Epidermal melanocyte (primary cell): Measurements from ENCODE around the gene ITGB6.
A peak's percentile ranks its signal among the peaks of the same experiment; 100 is the strongest.

ENCODE experiments used
- DNase-seq: peaks from one replicate; pipeline ENCODE4 v3.0.0; 2011; ENCODE audit warnings: low spot score; ENCODE audit not compliant: insufficient read length

Gene ITGB6

GRCh38 chr2:160199683-160200389, at the start of gene ITGB6:
Gene ITGB6 (minus strand): TSS chr2:160200272. CDS start chr2:160200063, 209 bp downstream.
- no peak for DNase-seq

GRCh38 chr2:160247296-160248035, 47.4 kb upstream of the ITGB6 start:
- DNase-seq = no peak

- no peak for DNase-seq
Measured at GRCh38 chr2:160246356-160246755, 46.3 kb upstream of the ITGB6 start.

- DNase-seq = no peak
Measured at GRCh38 chr2:160245614-160246155, 45.6 kb upstream of the ITGB6 start.

- DNase-seq = no peak
Measured at GRCh38 chr2:160242893-160243564, 43.0 kb upstream of the ITGB6 start.

- peak; percentile 60 for DNase-seq
Measured at GRCh38 chr2:160241251-160242137, 41.4 kb upstream of the ITGB6 start.

- DNase-seq = no peak
Measured at GRCh38 chr2:160239436-160239835, 39.4 kb upstream of the ITGB6 start.

- DNase-seq = no peak
Measured at GRCh38 chr2:160238392-160238791, 38.3 kb upstream of the ITGB6 start.

GRCh38 chr2:160232905-160233475, 32.9 kb upstream of the ITGB6 start:
- no peak for DNase-seq

GRCh38 chr2:160229591-160229990, 29.5 kb upstream of the ITGB6 start:
- DNase-seq = no peak

- no peak for DNase-seq
Measured at GRCh38 chr2:160228141-160228917, 28.3 kb upstream of the ITGB6 start.

GRCh38 chr2:160227293-160227915, 27.3 kb upstream of the ITGB6 start:
- no peak for DNase-seq

GRCh38 chr2:160226367-160226766, 26.3 kb upstream of the ITGB6 start:
- DNase-seq = no peak

GRCh38 chr2:160225722-160226121, 25.6 kb upstream of the ITGB6 start:
- peak; percentile 70 for DNase-seq

GRCh38 chr2:160224507-160224906, 24.4 kb upstream of the ITGB6 start:
- no peak for DNase-seq

GRCh38 chr2:160224060-160224459, 24.0 kb upstream of the ITGB6 start:
- DNase-seq = no peak

- DNase-seq = no peak
Measured at GRCh38 chr2:160223560-160223959, 23.5 kb upstream of the ITGB6 start.

- DNase-seq = no peak
Measured at GRCh38 chr2:160222546-160223283, 22.6 kb upstream of the ITGB6 start.
